ENCODE measurements around the gene PCDHB10. TPM values are rescaled to one million over a fixed set of nuclear protein-coding genes. Genes with fewer than 3 reads are reported as not detected.
A peak's percentile ranks its signal among the peaks of the same experiment; 100 is the strongest.
"Not testable (repeated sequence)": the region's sequence is repeated elsewhere in the genome, so short reads cannot be mapped to it uniquely, and the experiment has no call there.

Gene PCDHB10
- total and polyA plus RNA-seq, 8 donors: 0.30 to 1.5 (median 0.63) TPM

DNA sequence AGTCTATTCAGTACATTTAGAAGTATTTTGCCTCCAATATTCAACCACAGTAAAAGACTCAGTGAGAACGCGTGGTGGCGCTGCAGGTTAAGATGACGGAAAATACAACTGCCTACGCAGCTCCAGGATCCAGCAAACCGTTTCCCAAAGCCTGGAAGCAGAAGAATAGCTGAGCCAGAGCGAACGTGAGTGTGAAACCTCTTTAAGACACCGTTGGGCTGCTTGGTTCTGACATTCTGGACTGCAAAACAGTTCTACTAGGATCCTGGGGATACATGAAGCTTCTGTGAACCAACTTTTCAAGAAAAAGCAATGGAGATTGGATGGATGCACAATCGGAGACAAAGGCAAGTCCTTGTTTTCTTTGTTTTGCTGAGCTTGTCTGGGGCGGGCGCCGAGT, 9.9 kb upstream of the PCDHB10 start, which contains the start of gene PCDHB16:
Gene PCDHB16, plus strand, starts transcription at position 140 of the 400 bp plus-strand sequence. Its CDS starts 173 bp downstream, at position 313.
- no peak within 1 kb of the TSS for H3K27ac ChIP-seq
- ATAC-seq: peak in 3 of 4 donors; percentile 58 to 81 (median 59)

DNA sequence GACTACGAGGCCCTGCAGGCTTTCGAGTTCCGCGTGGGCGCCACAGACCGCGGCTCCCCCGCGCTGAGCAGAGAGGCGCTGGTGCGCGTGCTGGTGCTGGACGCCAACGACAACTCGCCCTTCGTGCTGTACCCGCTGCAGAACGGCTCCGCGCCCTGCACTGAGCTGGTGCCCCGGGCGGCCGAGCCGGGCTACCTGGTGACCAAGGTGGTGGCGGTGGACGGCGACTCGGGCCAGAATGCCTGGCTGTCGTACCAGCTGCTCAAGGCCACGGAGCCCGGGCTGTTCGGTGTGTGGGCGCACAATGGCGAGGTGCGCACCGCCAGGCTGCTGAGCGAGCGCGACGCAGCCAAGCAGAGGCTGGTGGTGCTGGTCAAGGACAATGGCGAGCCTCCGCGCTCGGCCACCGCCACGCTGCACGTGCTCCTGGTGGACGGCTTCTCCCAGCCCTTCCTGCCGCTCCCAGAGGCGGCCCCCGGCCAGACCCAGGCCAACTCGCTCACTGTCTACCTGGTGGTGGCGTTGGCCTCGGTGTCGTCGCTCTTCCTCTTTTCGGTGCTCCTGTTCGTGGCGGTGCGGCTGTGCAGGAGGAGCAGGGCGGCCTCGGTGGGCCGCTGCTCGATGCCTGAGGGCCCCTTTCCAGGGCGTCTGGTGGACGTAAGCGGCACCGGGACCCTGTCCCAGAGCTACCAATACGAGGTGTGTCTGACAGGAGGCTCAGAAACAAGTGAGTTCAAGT, 7.9 kb upstream of the PCDHB10 start:
- H3K4me1 ChIP-seq; FAIRE-seq; H3K9me3 ChIP-seq; DNase-seq; intact Hi-C loops (cut with DNase I); H3K36me3 ChIP-seq; H3K27ac ChIP-seq; H3K27me3 ChIP-seq; ATAC-seq; H3K4me3 ChIP-seq: not testable (repeated sequence)
- 24 to 43% methylated on average over 17 to 59 of the region's 69 CpGs for WGBS, 2 donors

More for the DNA sequence above, 9.9 kb upstream of the PCDHB10 start, which contains the start of gene PCDHB16:
- Histone ChIP-seq H3K36me3 (no peaks in the 10 kb centered on the region), H3K27me3 (peaks cover 0 to 2% (median 0%) of the 10 kb centered on the region in 4 donors), H3K4me3 (peak within 1 kb of the TSS in 1 of 4 donors; percentile 14), H3K9me3 (peaks cover 0 to 4% (median 0%) of the 10 kb centered on the region in 4 donors), H3K4me1 (no peaks in the 10 kb centered on the region)
- intact Hi-C loops (cut with DNase I): no loop called here
- FAIRE-seq (no peak), DNase-seq (peak in 2 of 6 donors; percentile 25 to 30)
- 11 to 17% methylated on average over 13 of the region's 13 CpGs for WGBS, 2 donors
- TF ChIP-seq CTCF (IDR thresholded peaks at IDR 0.05): no peak

GRCh38 chr5:141186897-141187512, 5.1 kb upstream of the PCDHB10 start, which contains the start of gene PCDHB9:
Gene PCDHB9 (plus strand): TSS chr5:141187161. CDS start chr5:141187319, 158 bp downstream.
- no peak for FAIRE-seq
- no peaks in the 10 kb centered on the region for H3K27me3 ChIP-seq
- H3K27ac ChIP-seq: no peak within 1 kb of the TSS
- H3K9me3 ChIP-seq: peaks cover 0 to under 1% (median 0%) of the 10 kb centered on the region in 4 donors
- TF ChIP-seq CTCF (IDR thresholded peaks at IDR 0.05): no peak
- 19 to 20% methylated on average over 8 to 9 of the region's 9 CpGs for WGBS, 2 donors
- intact Hi-C loops (cut with DNase I): no loop called here
- H3K36me3 ChIP-seq: no peaks in the 10 kb centered on the region
- no peaks in the 10 kb centered on the region for H3K4me1 ChIP-seq
- no peak within 1 kb of the TSS for H3K4me3 ChIP-seq
- peak in 1 of 4 donors; percentile 38 for ATAC-seq
- DNase-seq: no peak

- DNase-seq; FAIRE-seq; ATAC-seq; intact Hi-C loops (cut with DNase I); H3K27me3 ChIP-seq; H3K4me3 ChIP-seq; H3K36me3 ChIP-seq; H3K4me1 ChIP-seq; H3K9me3 ChIP-seq; H3K27ac ChIP-seq: not testable (repeated sequence)
- 33 to 40% methylated on average over 23 to 33 of the region's 37 CpGs for WGBS, 2 donors
These were observed 3.5 kb upstream of the PCDHB10 start for GRCh38 chr5:141188682-141189081.

GRCh38 chr5:141189131-141189530, 3.0 kb upstream of the PCDHB10 start:
- DNase-seq; H3K4me3 ChIP-seq; H3K9me3 ChIP-seq; FAIRE-seq; H3K4me1 ChIP-seq; H3K27me3 ChIP-seq; ATAC-seq; H3K27ac ChIP-seq; intact Hi-C loops (cut with DNase I); H3K36me3 ChIP-seq: not testable (repeated sequence)
- 16 to 29% methylated on average over 13 to 35 of the region's 35 CpGs for WGBS, 2 donors

DNA sequence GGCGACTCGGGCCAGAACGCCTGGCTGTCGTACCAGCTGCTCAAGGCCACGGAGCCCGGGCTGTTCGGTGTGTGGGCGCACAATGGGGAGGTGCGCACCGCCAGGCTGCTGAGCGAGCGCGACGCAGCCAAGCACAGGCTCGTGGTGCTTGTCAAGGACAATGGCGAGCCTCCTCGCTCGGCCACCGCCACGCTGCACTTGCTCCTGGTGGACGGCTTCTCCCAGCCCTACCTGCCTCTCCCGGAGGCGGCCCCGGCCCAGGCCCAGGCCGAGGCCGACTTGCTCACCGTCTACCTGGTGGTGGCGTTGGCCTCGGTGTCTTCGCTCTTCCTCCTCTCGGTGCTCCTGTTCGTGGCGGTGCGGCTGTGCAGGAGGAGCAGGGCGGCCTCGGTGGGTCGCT, 2.2 kb downstream of the PCDHB10 start:
- H3K9me3 ChIP-seq; intact Hi-C loops (cut with DNase I); H3K27ac ChIP-seq; H3K4me1 ChIP-seq; DNase-seq; H3K4me3 ChIP-seq; FAIRE-seq; ATAC-seq; H3K36me3 ChIP-seq; H3K27me3 ChIP-seq: not testable (repeated sequence)
- 25 to 34% methylated on average over 7 to 32 of the region's 37 CpGs for WGBS, 2 donors

All from pancreas (tissue), 10 donors.